HG03060 (cell line): ENCODE data around the gene HECW1.

Source experiments
- ATAC-seq: cut with Tn5 transposase; IDR thresholded peaks from one replicate; pipeline ENCODE4 v1.9.1; 2021; ENCODE audit warnings: low read depth, moderate number of reproducible peaks; ENCODE audit not compliant: unreplicated experiment

Gene HECW1

GRCh38 chr7:43142703-43143102, 30.3 kb downstream of the HECW1 start:
- ATAC-seq = no peak

DNA sequence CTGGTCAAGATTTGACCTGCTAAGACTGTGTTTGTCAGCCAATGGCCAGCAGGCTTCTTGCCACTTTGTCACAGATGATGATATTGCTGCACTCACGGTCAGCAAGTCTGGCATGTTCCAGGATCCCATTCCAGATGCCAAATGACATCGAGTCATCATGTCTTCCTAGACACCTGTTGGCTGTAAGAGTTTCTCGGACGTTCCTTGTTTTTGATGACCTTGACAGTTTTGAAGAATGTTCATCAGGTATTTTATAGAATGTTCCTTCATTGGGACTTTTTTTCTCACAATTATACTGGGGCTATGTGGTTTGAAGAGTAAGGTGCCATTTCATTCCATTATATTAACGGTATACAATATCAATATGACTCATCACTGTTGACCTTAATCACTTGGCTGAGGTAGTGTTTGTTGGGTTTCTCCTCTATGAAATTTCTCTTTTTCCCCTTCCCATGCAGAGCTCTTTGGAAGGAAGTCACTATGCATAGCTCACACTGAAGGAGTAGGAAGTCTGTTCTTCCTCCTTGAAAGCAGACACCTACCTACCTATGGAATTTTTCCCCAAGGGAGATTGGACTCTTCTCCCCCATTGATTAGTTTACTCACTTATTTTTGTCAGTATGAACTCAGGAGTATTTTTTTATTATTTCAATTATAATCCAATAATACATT, 31.6 kb downstream of the HECW1 start:
- ATAC-seq = no peak

DNA sequence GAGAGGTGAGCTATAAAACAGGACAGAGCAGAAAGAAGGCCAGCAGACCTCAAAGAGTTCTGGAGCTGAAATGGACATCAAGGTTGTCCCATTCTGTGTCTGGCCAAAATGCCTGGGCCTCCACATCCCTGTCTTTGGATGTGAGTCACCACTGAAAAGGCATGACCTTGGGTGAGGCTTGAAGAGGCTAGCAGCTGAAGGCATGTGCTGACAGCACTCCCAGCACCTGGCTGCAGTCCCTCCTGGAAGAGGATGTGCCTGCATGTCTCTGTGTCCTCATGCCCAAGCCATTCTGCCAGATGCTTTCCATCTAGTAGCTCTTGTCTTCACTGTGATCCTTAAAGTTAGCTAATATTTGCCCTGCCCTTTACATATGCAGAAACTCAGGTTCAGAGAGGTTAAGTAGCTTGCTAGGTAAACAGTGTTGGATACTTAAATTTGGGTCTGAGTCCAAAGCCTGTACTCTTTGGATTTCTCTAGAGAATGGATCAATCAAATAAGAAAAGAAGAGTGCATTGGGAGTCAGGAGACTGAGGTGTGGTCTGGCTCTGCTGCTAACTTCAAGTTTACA, 35.8 kb downstream of the HECW1 start:
- ATAC-seq = no peak

DNA sequence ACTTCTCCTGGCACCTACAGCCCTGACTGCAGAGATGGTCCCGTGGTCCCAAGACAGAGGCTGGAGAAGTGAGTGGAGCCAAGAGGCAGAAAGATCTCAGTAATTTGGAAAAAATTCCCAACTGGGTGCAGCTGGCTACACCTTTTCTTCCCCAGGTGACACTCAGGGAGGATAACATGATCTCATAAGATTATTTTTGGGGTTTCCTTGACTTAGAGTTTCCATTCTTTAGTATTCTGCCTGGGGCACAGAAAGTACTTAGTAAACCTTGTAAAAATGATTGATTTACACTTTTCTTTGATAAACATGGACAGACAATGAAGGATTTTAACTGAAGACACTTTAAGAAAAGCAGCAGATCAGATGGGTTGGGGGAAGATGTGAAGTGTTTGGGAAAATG, 38.6 kb downstream of the HECW1 start:
- ATAC-seq = no peak

- ATAC-seq = no peak
Measured at GRCh38 chr7:43152696-43153095, 40.2 kb downstream of the HECW1 start.

DNA sequence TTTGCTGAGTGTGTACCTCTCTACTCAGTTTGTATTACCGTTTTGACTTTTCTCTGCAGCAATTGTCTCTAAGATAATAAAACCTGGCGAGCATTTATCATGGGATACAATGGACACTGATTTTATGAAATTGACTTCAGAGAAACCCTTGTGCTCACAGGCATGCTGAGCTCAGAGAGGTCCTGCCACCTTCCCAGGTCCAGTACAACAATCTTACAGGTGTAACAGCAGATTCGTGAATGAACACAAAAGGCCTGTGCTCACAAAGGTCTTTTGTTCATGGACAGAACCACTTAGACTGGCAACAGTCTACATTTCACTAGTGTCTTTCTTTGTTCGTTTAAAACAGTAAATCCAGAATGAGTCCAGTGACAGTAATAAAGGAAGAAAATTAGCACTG, 43.2 kb downstream of the HECW1 start:
- ATAC-seq = no peak

- no peak for ATAC-seq
Measured at GRCh38 chr7:43163885-43164284, 51.4 kb downstream of the HECW1 start.

GRCh38 chr7:43164757-43165156, 52.3 kb downstream of the HECW1 start:
- peak; percentile 94 for ATAC-seq

GRCh38 chr7:43166686-43167085, 54.2 kb downstream of the HECW1 start:
- ATAC-seq = no peak

DNA sequence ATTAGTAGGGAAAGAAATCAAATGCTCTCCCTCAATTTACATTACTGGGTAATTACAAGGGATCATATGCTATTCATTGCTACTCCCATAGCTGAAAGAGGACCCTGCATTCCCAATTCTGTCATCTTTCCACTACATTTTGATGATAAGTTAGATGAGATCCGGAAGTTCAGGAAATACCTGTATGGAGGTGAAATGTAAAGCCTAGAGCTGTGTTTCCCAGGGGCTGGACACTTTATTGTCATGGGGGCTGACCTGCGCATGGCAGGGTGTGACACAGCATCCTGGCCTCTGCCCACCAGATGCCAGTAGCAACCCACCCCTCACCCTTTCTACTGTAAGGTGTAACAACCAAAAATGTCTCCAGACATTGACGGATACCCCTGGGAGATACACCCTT, 56.6 kb downstream of the HECW1 start:
- ATAC-seq = no peak

GRCh38 chr7:43170571-43170970, 58.1 kb downstream of the HECW1 start:
- no peak for ATAC-seq

GRCh38 chr7:43175570-43176200, 63.2 kb downstream of the HECW1 start:
- no peak for ATAC-seq

DNA sequence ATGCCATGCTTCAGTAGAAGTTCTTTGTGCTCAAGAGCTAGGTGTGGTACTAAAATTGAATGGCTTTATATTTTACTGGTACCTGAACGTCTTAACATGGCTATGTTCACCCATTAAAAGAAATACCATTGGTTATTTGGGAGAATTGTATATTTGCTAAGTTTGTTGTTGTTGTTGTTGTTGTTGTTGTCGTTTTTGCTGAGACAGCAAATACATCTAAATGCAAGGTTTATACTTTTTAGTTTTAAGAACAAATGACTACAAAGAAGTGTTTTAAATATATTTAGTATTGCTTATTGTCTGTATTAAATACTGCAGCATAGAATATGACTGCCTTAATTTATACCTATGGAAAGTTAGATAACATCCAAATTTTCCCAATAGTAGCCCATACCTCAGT, 66.9 kb downstream of the HECW1 start:
- ATAC-seq = no peak

DNA sequence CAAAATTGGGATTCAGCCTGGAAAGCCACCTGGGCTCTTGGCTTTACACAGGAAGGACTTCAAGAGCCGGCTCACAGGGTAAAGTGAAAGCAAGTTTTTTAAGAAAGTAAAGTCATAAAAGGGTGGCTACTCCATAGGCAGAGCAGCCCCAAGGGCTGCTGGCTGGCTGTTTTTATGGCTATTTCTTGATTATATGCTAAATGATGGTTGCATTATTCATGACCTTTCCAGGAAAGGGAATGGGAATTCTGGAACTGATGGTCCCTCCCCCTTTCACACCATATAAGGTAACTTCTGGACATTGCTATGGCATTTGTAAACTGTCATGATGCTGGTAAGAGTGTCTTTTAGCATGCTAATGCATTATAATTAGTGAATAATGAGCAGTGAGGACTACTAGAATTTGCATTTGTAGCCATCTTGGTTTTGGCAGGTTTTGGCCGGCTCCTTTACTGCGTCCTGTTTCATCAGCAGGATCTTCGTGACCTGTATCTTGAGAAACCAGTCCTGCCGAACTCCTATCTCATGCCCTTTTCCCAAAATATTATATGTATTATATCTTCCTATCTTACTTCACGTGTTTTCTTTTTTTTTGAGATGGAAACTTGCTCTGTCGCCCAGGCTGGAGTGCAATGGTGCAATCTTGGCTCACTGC, 80.5 kb downstream of the HECW1 start:
- ATAC-seq = no peak

GRCh38 chr7:43193893-43194292, 81.4 kb downstream of the HECW1 start:
- ATAC-seq = no peak

- no peak for ATAC-seq
Measured at GRCh38 chr7:43195256-43195655, 82.8 kb downstream of the HECW1 start.

DNA sequence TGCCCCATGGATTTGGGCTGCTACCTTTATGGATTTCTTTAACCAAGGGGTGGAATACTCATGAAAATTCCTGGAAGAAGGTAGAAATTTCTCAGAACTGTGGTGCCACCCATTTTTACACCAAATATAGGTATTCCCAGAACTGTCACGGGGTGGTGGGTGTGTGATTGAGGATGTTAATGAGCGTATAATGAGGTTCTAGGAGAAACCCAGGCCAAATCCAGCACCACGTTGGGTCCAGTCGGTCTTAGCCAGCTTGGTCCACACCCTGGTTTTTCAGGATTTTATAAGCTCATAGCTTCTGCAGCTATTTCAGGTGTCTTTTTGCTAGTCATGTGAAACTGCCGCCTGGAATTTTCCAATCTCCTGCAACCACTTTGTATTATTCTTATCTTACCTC, 83.3 kb downstream of the HECW1 start:
- no peak for ATAC-seq

DNA sequence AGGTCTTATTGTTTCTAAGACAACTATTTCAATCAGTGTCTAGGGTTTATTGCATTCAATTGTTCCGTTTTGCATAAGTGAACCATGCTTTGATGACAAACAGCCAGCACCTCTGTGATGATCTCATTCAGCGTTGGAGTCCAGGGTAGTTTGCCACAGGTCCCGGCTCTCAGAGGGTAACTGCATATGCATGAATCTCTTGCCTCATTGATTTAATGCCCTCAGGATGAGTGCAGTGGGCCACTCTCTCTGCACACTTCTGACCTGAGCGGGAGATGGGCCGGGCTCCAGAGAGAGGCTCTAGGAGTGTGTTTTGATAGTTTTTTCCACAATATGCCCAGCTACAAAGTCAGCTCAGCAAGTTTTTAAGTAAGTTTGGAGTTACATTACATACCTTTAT, 83.9 kb downstream of the HECW1 start:
- ATAC-seq = no peak

- no peak for ATAC-seq
Measured at GRCh38 chr7:43198016-43198415, 85.6 kb downstream of the HECW1 start.

GRCh38 chr7:43198599-43199090, 86.2 kb downstream of the HECW1 start:
- no peak for ATAC-seq

- ATAC-seq = no peak
Measured at GRCh38 chr7:43199371-43200160, 87.1 kb downstream of the HECW1 start.
